Measurements from ENCODE around the gene ATP6V1F.

- TF ChIP-seq CTCF (conservative IDR thresholded peaks at IDR 0.05 in 1 of 2, IDR thresholded peaks at IDR 0.05 in 1 of 2; ENCODE audit: extremely low read depth in 1 of 2, insufficient read depth in 1 of 2, low read depth in 1 of 2, low read length in 2 of 2) (no peak), EZH2 (IDR thresholded peaks at IDR 0.05; ENCODE audit: borderline replicate concordance, low read length) (no peak)
These were observed 4.0 kb upstream of the ATP6V1F start for GRCh38 chr7:128858380-128859231.
